DOHH2 (cell line): ENCODE data around the gene GAPVD1.
"Not testable (repeated sequence)": the region's sequence is repeated elsewhere in the genome, so short reads cannot be mapped to it uniquely, and the experiment has no call there.

Experiments
- CTCF ChIP-seq: fragments of 200-600 bp; sonication (generic); IDR thresholded peaks from one replicate; pipeline ENCODE4 v1.5.1; 2014; ENCODE audit warnings: antibody characterized with exemption, mild to moderate bottlenecking, low read depth, low read length; ENCODE audit not compliant: poor library complexity, severe bottlenecking
- EZH2phosphoT487 ChIP-seq: fragments of 200-600 bp; sonication (generic); IDR thresholded peaks from 2 replicates; pipeline ENCODE4 v1.6.1; 2017; ENCODE audit warnings: borderline replicate concordance, mild to moderate bottlenecking, antibody characterized with exemption, low read length, moderate library complexity, mixed read lengths

GRCh38 chr9:125316359-125316758, 54.7 kb downstream of the GAPVD1 start:
- not testable (repeated sequence) for TF ChIP-seq CTCF, EZH2phosphoT487
